SU-DHL-6 (cell line): ENCODE results near the gene UGT2B11.
"Not testable (repeated sequence)": the region's sequence is repeated elsewhere in the genome, so short reads cannot be mapped to it uniquely, and the experiment has no call there.

Experiments
- CTCF ChIP-seq: fragments of 200-600 bp; sonication (generic); IDR thresholded peaks from one replicate; pipeline ENCODE4 v1.5.1; 2017; ENCODE audit warnings: antibody characterized with exemption, mild to moderate bottlenecking, low read length, moderate library complexity; ENCODE audit not compliant: insufficient read depth, poor library complexity, severe bottlenecking
- EZH2phosphoT487 ChIP-seq: fragments of 200-600 bp; sonication (generic), shearing (Covaris generic); conservative IDR thresholded peaks from 2 replicates; pipeline ENCODE4 v1.6.1; 2018; ENCODE audit warnings: mild to moderate bottlenecking, antibody characterized with exemption, low read length, moderate library complexity, mixed read lengths

- TF ChIP-seq CTCF, EZH2phosphoT487: not testable (repeated sequence)
Observed at GRCh38 chr4:69242562-69243240, 28.2 kb upstream of the UGT2B11 start.
